Stimulated activated CD8-positive, alpha-beta memory T cell treated with anti-CD3 and anti-CD28 coated beads, Interleukin-15, amount 100 ng/mL, for 1 hour (primary cell): ENCODE results near the gene FAM47C.
"Not testable (repeated sequence)": the region's sequence is repeated elsewhere in the genome, so short reads cannot be mapped to it uniquely, and the experiment has no call there.

Experiments
- DNase-seq: peaks from one replicate; pipeline ENCODE4 v3.0.0-alpha.2; 2020; ENCODE audit warnings: low read depth

The FAM47C gene

DNA sequence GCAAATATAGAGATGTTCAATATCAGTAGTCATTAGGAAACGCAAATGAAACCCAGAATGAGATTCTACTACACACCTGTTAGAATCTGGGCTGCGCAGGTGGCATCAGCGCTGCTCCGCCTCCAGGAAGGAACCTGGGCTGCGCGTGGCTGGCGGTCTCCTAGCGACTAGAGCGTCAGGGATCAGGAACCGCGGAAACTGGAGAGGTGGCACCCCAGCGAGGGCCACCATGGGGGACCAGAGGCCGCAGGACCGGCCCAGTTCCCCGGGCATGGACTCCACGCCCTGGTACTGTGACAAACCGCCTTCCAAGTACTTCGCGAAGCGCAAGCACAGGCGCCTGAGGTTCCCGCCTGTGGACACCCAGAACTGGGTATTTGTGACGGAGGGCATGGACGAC, at the start of gene FAM47C:
Gene FAM47C, plus strand, starts transcription at position 185 of the 400 bp plus-strand sequence. Its CDS starts 45 bp downstream, at position 230.
- not testable (repeated sequence) for DNase-seq

DNA sequence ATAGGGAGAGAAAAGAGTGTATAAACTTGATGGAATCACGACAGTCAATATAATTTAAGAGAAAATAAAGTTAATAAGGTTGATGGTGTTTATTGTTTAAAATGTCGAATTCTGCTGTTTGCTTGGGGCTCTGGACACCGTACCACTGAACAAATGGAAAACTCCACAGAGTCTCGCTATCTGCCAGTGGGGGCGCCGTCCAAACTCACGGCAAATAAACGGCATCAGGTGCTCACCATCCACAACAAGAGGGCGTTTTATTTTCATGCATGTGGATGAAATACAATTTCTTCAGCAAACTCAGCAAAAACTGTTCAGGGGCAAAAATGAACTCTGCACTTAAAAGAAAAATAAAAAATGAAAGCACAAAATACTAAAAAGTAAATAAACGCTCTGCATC, 46.6 kb upstream of the FAM47C start:
- DNase-seq: no peak

DNA sequence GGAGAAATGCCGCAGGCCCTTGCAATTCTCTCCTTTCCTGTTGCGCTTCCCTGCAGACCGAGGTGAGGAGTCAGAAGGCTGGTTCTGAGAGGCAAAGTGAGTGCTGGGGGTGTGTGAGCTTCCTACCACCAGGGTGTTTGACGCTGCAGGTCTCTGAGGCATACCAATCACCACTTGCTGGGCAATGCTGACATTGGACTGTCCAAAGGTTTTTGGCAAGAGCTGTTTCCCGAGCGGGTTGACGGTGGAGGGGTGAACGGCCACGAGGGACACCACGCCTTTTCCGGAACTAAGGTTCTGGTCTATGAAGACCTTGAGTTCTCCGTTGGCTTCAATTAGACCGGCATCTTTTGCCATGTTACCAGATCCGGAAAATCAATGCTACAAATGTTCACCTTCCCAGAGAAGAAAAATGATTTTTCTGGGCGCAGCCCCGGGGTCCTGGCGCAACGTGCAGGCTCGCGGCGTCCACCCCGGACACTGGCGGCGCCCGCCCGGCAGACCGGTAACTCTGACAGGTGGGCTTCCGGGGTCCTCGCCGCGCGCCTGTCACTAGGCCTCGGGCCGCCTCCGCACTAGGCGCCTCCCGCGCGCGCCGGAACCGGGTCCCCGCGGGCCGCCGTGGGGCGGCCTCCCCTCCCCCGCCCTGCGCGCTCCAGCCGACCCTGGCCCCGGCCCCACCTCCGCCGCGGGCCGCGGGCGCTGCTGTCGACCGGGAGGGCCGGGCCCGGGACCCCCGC, 44.9 kb upstream of the FAM47C start:
- no peak for DNase-seq

DNA sequence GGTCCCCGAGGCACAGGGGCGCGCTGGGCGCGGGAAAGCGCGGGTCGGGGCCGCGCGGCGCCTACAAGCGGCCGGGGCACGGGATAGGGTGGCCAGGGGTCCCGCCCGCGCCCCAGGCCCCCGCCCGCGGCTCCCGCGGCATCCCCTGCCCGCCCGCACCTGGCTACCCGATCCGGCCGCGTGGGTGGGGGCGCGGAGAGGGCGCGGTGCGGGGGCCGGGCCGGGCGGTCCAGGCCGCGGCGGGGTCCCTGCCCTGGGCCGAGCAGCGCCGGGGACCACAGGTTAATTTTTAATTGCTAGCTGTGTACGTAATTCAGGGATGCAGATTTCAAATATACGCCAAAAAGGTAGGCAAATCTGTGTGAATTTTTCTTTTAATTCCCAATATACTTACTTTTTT, 44.3 kb upstream of the FAM47C start:
- DNase-seq: no peak

DNA sequence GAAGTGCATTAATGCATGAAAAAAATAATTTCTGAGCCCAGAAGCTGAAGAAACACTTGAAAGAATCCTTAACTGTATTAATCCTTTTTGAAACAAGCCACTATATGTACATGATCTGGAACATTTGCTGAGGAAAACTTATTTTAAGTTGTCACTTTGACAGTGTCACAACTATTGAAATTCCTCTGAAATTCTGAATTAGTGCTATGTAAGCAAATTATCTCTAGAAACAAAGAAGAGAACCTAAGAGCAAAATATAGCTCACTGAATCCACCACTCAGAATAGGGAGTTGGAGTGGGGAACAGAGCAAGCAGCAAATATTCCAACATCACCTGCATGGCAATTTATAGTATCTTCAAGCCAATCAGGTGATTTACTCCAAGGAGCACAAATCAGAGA, 34.6 kb upstream of the FAM47C start:
- no peak for DNase-seq

DNA sequence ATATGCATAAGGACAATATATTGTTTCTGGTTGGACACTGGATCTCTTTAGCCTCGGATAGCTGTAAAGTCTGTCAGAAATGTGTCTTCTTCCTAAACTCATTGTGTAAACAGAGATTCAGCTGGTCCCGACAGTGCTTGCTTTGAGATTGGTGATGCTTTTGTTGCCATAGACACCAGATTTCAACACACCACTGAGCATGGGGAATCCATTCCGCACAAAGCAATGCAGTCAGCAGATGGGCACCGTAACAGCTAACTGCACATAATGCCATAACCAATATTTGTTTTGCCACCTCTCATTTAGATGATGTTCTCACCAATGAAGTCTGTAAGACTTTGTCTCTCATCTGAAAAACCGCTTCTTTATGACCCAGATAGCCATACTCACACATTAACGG, 33.3 kb upstream of the FAM47C start:
- no peak for DNase-seq

DNA sequence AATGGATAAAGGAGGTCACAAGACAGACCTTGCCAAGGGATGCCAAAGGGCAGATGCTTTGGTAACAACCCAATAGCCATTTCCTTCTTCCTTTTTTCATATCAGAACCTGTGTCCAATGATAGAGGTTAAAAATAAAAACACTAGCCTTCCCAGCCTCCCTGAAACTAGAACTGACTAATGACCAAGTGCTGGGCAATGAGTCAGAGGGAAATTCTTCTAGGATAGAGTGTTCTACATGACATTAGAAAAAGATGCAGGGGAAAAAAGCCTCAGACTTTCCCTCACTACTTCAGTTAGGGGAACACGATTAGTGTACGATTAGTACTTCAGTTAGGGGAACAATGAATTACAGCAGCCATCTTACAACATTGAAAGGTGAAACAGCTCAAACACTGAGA, 29.3 kb upstream of the FAM47C start:
- no peak for DNase-seq

DNA sequence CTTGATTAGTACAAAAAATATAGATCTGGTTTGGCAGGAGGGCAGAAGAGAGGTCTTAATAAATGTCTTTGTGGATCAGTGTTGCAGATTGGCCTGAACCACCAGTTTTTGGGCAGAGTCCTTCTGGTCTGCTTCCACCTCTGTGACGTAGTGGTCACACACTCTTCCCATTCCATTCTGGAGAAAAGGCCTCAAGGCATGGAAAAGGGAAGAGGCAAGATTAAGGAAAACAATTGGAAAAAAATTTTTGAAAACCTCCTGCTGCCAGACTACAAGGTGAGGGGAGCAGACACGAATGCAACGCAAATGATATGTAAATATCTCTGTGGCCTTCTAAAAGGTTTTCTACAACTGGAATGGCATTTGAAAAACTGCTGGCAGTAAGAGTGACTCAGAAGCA, 24.3 kb upstream of the FAM47C start:
- no peak for DNase-seq

DNA sequence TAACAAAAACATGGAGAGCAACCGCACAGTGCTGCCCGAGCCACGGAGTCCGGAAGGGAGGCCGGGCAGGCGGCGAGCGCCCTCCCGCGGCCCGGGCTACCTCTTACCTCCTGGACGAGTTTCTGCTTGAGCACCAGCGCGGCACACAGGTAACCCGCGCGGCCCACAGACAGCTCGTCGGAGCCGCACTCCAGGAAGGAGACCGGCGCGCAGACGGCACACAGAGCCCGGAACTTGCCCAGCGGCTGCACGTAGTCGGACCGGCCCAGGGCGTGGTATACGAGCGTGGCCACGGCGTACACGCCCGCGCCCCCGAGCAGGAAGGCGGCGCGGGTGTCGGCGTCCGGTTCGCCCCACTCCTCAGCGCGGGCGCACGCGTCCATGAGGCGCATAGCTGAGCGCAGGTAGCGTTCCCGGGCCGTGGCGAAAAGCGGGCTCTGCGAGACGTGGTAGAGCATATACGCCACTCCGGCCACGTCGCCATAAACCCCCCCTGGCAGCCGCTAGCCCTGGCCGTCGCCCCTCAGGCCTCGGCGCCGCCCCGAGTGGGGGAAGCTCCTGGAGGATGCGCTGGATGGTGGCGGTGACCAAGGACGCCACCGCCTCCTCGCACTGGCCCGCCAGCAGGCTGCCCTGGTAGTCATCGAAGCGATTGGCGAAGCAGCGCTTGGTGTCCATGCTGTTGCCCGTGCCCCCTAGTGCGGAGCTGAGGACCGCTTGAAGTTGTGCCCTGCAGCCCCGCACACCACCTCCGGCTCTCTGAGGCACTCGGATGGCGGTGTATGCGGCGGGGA, 22.6 kb upstream of the FAM47C start:
- DNase-seq: not testable (repeated sequence)

DNA sequence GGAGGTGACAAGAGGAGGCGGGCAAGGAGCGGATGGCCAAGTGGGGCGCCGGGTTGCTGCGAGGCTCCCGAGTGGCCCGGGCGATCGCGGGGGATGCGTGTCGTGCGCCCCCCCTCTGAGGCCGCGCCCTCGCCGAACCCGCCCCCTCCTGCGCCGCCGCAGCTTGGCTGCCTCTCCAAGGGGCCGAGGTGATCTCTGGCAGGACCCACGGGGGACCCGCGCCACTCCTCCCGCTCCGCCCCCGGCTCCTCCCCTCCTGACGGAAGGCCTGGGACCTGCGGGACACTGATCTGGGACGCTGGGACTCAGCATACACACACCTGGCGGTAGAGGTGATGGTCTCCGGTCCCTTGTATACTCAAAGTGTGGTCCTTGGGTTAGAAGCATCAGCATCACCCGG, 21.9 kb upstream of the FAM47C start:
- DNase-seq: no peak

DNA sequence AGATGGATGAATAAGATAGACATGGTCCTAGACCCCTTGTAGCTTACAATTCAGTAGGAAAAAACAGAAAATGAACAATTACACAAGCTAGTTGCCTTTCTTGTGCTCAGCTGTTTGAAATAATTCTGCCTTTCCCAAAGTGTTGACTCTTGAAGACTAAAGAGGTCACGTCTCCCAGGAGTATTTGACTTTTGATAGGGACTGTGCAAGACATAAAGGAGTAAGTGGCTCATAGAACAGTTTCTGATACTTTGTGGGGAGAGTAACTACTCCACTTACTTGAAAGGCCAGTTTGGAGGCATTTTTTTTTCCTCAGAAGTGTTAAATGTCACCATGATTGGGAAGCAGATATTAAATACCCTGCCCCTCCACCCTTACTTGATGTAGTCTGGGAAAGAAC, 21.0 kb upstream of the FAM47C start:
- DNase-seq: not testable (repeated sequence)

DNA sequence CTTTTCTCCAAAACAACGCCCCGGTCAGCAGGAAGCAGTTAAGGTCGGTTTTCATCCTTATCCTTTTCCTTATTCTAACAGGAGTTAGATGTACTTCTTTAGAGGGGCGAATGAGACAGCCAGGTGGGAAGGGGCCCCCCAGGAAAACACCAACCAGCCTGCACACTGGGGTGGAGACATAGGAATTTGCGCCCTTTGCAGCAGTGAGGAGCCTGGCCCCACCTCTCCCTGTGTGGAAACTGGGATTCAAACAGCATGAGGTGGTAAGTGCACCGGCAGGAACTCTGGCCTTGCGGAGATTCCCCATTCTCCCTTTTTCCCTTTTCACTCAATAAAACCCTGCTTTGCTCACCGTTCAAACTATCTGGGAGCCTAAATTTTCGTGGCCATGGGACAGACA, 8.0 kb upstream of the FAM47C start:
- DNase-seq: no peak

DNA sequence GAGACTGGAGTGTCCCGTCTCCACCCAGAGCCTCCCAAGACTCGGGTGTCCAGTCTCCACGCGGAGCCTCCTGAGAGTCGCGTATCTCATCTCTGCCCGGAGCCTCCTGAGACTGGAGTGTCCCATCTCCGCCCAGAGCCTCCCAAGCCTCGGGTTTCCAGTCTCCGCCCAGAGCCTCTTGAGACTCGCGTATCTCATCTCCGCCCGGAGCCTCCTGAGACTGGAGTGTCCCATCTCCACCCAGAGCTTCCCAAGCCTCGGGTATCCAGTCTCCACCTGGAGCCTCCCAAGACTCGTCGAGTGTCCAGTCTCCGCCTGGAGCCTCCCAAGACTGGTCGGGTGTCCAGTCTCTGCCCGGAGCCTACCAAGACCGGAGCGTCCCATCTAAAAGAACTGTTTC, 2.3 kb downstream of the FAM47C start:
- DNase-seq: no peak

DNA sequence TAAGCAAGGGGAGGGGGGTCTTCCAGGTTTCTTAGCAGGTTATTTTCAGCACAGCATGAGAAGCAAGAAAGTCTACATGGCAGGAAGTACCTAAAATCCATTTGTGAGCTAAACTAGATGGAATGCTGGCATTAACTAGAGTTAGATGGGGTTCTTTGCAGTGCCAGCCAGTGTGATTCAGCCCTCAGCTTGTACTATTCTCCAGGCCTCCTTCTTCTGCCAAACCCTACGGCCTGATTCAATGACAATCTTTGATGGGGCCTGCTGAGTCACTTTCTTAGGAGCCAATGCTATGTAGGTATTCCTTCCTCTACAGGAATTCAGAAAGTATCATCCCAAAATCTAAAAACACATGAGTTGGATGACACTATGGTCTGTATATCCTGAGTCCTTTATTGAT, 26.1 kb downstream of the FAM47C start:
- not testable (repeated sequence) for DNase-seq

DNA sequence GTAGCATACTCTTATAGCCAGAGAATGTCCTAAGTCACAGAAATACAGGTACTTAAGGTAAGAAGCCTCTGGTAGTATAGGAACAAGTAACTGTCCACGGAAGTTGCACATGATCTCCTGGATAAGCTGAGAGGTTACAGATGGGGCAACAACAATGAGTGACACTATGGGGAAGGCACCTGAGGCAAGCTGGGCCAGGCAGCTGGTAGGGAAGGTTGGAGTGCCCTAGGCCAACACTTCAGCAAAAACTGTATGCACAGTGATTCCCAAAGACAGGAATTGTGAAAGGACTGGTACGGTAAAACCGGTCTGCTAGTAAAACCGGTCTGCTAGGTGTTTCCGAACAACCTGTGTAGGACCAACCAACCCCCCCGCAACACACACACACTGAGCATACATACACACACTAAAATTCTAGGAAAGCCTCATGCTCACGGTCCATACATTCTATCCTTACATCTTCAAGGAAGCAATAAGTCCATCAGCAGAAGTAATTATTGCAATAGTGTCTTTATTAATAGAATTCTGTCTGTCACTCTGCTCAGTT, 28.6 kb downstream of the FAM47C start:
- DNase-seq: not testable (repeated sequence)

DNA sequence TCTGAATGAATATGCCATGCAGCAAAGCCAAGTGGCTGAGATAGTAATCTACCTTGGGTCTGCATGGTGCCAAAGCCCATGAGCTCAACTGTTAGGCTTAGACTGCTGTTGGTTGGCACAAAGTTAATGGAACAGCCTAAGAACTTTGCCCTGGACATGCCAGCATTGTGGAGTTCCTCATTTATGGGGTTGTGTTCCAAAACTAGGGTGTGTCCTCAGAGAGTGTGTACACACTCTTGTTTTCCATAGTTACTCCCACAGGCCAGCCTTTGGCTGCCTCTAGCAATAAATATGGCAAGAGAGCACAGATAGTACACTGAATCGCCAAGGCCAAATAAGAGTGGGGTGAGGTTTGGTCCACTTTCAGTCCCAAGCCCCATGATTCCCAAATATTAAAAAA, 30.6 kb downstream of the FAM47C start:
- not testable (repeated sequence) for DNase-seq

DNA sequence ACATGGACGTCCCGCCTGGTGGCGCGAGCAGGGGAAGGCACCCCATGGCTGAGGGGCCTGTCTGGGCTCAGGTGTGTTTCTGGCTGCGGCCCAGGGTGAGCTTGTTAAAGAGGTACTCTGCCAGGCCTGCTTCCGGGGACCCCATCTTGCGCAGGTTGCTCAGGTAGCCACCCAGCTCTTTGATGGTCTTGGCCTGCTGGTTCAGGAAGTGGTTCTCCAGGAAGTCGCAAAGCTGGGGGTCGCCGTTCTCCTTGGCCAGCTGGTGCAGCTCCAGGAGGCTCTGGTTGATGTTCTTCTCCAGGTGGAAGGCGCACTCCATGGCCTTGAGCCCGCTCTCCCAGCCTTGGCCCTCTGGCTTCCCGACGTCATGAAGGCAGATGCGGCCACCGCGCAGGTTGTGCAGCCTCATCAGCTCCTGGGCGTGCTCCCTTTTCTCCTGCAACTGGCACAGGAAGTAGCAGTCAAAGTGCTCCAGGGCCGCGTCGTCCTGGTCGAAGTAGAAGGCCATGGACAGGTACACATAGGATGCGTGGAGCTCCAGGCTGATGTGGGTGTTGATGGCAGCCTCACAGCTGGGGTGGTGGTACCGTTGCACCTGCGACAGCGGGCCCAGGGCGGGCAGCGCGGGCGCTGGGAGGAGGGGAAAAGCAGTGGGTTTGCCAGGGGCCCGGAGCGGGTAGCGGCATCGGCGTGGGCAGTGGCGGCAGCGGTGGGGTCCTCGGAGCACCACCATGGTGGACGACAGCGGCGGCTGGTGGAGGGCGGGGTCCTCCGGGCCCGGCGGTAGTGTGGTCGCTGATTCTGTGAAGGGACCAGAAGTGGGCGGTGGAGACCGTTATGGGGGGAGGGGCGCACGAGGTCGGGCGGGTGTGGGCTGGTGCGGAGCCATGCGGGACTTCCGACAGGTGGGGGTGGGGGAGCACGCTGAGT, 35.1 kb downstream of the FAM47C start:
- not testable (repeated sequence) for DNase-seq

DNA sequence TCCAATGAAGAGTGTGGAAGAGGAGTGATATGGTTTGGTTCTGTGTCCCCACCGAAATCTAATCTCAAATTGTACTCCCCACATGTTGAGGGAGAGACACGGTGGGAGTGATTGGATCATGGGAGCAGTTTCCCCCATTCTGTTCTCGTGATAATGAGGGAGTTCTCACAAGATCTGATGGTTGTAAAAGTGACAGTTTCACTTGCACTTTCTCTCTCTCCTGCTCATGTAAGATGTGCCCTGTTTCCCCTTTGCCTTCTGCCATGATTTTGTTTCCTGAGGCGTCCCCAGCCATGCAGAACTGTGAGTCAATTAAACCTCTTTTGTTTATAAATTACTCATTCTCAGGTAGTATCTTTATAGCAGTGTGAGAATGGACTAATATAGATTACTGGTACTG, 39.6 kb downstream of the FAM47C start:
- DNase-seq: no peak

DNA sequence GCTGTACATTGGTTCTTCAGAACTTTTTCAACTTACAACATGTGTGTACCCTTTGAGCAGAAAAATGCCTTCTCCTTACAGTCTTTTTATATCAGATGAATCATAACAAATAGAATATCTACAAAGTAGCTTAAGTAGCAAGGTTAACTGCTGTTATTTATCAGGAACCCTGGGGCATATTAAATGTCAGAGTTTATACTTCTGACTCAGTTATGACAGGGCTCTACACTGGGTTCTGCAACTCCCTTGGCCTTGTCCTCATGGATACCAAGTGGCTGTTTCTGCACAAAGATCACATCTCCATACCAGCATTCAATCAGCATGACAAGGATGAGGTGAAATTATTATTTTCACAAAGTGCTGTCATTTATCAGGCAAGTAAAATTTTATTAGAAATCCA, 49.4 kb downstream of the FAM47C start:
- not testable (repeated sequence) for DNase-seq

DNA sequence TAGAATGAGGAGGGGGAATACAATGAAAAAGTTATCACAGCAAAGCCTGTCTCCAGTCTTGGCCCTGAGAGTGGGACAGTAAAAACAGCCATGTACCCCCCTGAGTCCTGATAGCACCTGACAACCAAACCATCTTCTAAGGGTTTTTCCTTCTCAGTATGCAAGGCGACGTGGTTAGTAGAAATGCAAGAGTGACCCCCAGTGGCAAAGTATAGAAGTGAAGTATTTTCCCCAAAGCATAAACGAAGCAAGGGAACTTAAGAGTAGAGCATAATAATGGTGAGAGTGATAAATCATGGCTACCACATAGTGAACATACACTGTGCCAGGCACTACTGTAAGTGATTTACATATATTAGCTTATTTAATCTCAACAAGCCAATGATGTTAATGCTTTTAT, 52.8 kb downstream of the FAM47C start:
- no peak for DNase-seq
